ENCODE data around the gene RPAP2.
"Not testable (repeated sequence)": the region's sequence is repeated elsewhere in the genome, so short reads cannot be mapped to it uniquely, and the experiment has no call there.

The RPAP2 gene

GRCh38 chr1:92376345-92376744 is 77.5 kb downstream of the RPAP2 start:
- DNase-seq (ENCODE audit: low read depth, low spot score): no peak

GRCh38 chr1:92377991-92378390 is 79.1 kb downstream of the RPAP2 start:
- DNase-seq (ENCODE audit: low read depth, low spot score): not testable (repeated sequence)

- no peak for DNase-seq (ENCODE audit: low read depth, low spot score)
Observed at GRCh38 chr1:92380867-92381266, 82.0 kb downstream of the RPAP2 start.

- DNase-seq (ENCODE audit: low read depth, low spot score): not testable (repeated sequence)
Observed at GRCh38 chr1:92393966-92394365, 95.1 kb downstream of the RPAP2 start.

GRCh38 chr1:92398519-92398918 is 99.7 kb downstream of the RPAP2 start:
- DNase-seq (ENCODE audit: low read depth, low spot score): no peak

- no peak for DNase-seq (ENCODE audit: low read depth, low spot score)
Observed at GRCh38 chr1:92399076-92399475, 100.2 kb downstream of the RPAP2 start.

GRCh38 chr1:92404661-92405060 is 105.8 kb downstream of the RPAP2 start:
- no peak for DNase-seq (ENCODE audit: low read depth, low spot score)

- no peak for DNase-seq (ENCODE audit: low read depth, low spot score)
Observed at GRCh38 chr1:92408825-92409224, 110.0 kb downstream of the RPAP2 start.

- no peak for DNase-seq (ENCODE audit: low read depth, low spot score)
Observed at GRCh38 chr1:92409946-92410549, 111.2 kb downstream of the RPAP2 start.

- DNase-seq (ENCODE audit: low read depth, low spot score): no peak
Observed at GRCh38 chr1:92410706-92411105, 111.8 kb downstream of the RPAP2 start.

GRCh38 chr1:92411511-92411910 is 112.7 kb downstream of the RPAP2 start:
- no peak for DNase-seq (ENCODE audit: low read depth, low spot score)

GRCh38 chr1:92419642-92420041 is 120.8 kb downstream of the RPAP2 start:
- DNase-seq (ENCODE audit: low read depth, low spot score): no peak

- no peak for DNase-seq (ENCODE audit: low read depth, low spot score)
Observed at GRCh38 chr1:92424381-92424780, 125.5 kb downstream of the RPAP2 start.

- DNase-seq (ENCODE audit: low read depth, low spot score): no peak
Observed at GRCh38 chr1:92425617-92426016, 126.8 kb downstream of the RPAP2 start.

- no peak for DNase-seq (ENCODE audit: low read depth, low spot score)
Observed at GRCh38 chr1:92430030-92430429, 131.2 kb downstream of the RPAP2 start.

GRCh38 chr1:92434572-92434971 is 135.7 kb downstream of the RPAP2 start:
- DNase-seq (ENCODE audit: low read depth, low spot score): not testable (repeated sequence)

GRCh38 chr1:92439291-92439690 is 140.4 kb downstream of the RPAP2 start:
- DNase-seq (ENCODE audit: low read depth, low spot score): no peak

- no peak for DNase-seq (ENCODE audit: low read depth, low spot score)
Observed at GRCh38 chr1:92441316-92441696, 142.4 kb downstream of the RPAP2 start.

- DNase-seq (ENCODE audit: low read depth, low spot score): no peak
Observed at GRCh38 chr1:92441697-92442342, 143.0 kb downstream of the RPAP2 start.

- no peak for DNase-seq (ENCODE audit: low read depth, low spot score)
Observed at GRCh38 chr1:92442351-92442750, 143.5 kb downstream of the RPAP2 start.

- no peak for DNase-seq (ENCODE audit: low read depth, low spot score)
Observed at GRCh38 chr1:92443893-92444292, 145.0 kb downstream of the RPAP2 start.

- no peak for DNase-seq (ENCODE audit: low read depth, low spot score)
Observed at GRCh38 chr1:92444351-92444750, 145.5 kb downstream of the RPAP2 start.

GRCh38 chr1:92445865-92446264 is 147.0 kb downstream of the RPAP2 start:
- DNase-seq (ENCODE audit: low read depth, low spot score): no peak

- no peak for DNase-seq (ENCODE audit: low read depth, low spot score)
Observed at GRCh38 chr1:92446546-92446945, 147.7 kb downstream of the RPAP2 start.
